Liver (tissue), 9 donors: ENCODE measurements around the gene PAX5. TPM values are rescaled to one million over a fixed set of nuclear protein-coding genes. Genes with fewer than 3 reads are reported as not detected.

Experiments
- DNase-seq: peaks from one replicate; pipeline ENCODE4 v3.0.0-alpha.2; 2017; ENCODE audit warnings: low spot score
- H3K27ac ChIP-seq, 2 donors: one replicate each; pipeline ENCODE4 v1.7.0; 2013; ENCODE audit warnings: inconsistent platforms in 2 of 2, low read length in 2 of 2, control low read depth in 1 of 2, low read depth in 1 of 2, mild to moderate bottlenecking in 1 of 2
- H3K27me3 ChIP-seq, 4 donors: one replicate each; pipeline versions ENCODE4 v1.6.1 to v1.7.0; 2013; ENCODE audit warnings: low read length in 3 of 4, inconsistent platforms in 1 of 4, mild to moderate bottlenecking in 1 of 4, moderate library complexity in 1 of 4; ENCODE audit not compliant: control insufficient read depth in 4 of 4, insufficient read depth in 4 of 4
- H3K36me3 ChIP-seq, 4 donors: one replicate each; pipeline versions ENCODE4 v1.6.1 to v1.7.0; 2013; ENCODE audit warnings: low read length in 3 of 4, mild to moderate bottlenecking in 3 of 4, low read depth in 1 of 4, moderate library complexity in 1 of 4; ENCODE audit not compliant: control insufficient read depth in 4 of 4, insufficient read depth in 3 of 4
- H3K4me1 ChIP-seq, 4 donors: one replicate each; pipeline versions ENCODE4 v1.6.1 to v1.7.0; 2013; ENCODE audit warnings: low read length in 3 of 4, mild to moderate bottlenecking in 3 of 4, moderate library complexity in 1 of 4; ENCODE audit not compliant: control insufficient read depth in 4 of 4, insufficient read depth in 4 of 4
- H3K4me3 ChIP-seq, 3 donors: one replicate each; pipeline versions ENCODE4 v1.6.1 to v1.7.0; 2013; ENCODE audit warnings: low read length in 3 of 3, control low read depth in 1 of 3, low read depth in 1 of 3, mild to moderate bottlenecking in 1 of 3
- H3K9ac ChIP-seq, 2 donors: one replicate each; pipeline ENCODE4 v1.7.0; 2013; ENCODE audit warnings: low read length in 2 of 2, mild to moderate bottlenecking in 2 of 2, moderate library complexity in 2 of 2, control low read depth in 1 of 2, low read depth in 1 of 2
- H3K9me3 ChIP-seq, 4 donors: one replicate each; pipeline versions ENCODE4 v1.6.1 to v1.7.0; 2013; ENCODE audit warnings: low read length in 3 of 4; ENCODE audit not compliant: control insufficient read depth in 4 of 4
- ATF3 ChIP-seq: IDR thresholded peaks from 2 replicates; pipeline ENCODE4 v1.6.1; 2016; ENCODE audit warnings: antibody characterized with exemption
- CTCF ChIP-seq: fragments of 150-350 bp; IDR thresholded peaks from 2 replicates; pipeline ENCODE4 v1.5.1; 2017; ENCODE audit warnings: improper control_type of control experiment, low read depth, low read length; ENCODE audit not compliant: missing input control
- EGR1 ChIP-seq, 2 donors: IDR thresholded peaks; 2 replicates each; pipeline ENCODE4 v1.6.1; 2016 to 2018; ENCODE audit warnings: antibody characterized with exemption in 2 of 2, low read depth in 2 of 2
- FOXA1 ChIP-seq: IDR thresholded peaks from 2 replicates; pipeline ENCODE4 v1.6.1; 2016; ENCODE audit warnings: antibody characterized with exemption
- FOXA2 ChIP-seq: IDR thresholded peaks from 2 replicates; pipeline ENCODE4 v1.6.1; 2016; ENCODE audit warnings: antibody characterized with exemption
- GABPA ChIP-seq, 2 donors: IDR thresholded peaks in 1 of 2; conservative IDR thresholded peaks in 1 of 2; 2 replicates each; pipeline ENCODE4 v1.6.1; 2016; ENCODE audit warnings: antibody characterized with exemption in 2 of 2, mild to moderate bottlenecking in 1 of 2, moderate library complexity in 1 of 2
- HNF4A ChIP-seq, 2 donors: conservative IDR thresholded peaks; 2 replicates each; pipeline ENCODE4 v1.6.1; 2016; ENCODE audit warnings: antibody characterized with exemption in 2 of 2, mild to moderate bottlenecking in 2 of 2
- HNF4G ChIP-seq: IDR thresholded peaks from 2 replicates; pipeline ENCODE4 v1.6.1; 2016; ENCODE audit warnings: antibody characterized with exemption
- JUND ChIP-seq, 2 donors: IDR thresholded peaks; 2 replicates each; pipeline ENCODE4 v1.6.1; 2016; ENCODE audit warnings: antibody characterized with exemption in 2 of 2
- MAX ChIP-seq: IDR thresholded peaks from 2 replicates; pipeline ENCODE4 v1.6.1; 2016; ENCODE audit warnings: antibody characterized with exemption
- NR2F2 ChIP-seq: IDR thresholded peaks from 2 replicates; pipeline ENCODE4 v1.6.1; 2016; ENCODE audit warnings: antibody characterized with exemption
- RAD21 ChIP-seq, 2 donors: IDR thresholded peaks; 2 replicates each; pipeline ENCODE4 v1.6.1; 2016; ENCODE audit warnings: antibody characterized with exemption in 2 of 2, mild to moderate bottlenecking in 2 of 2
- REST ChIP-seq: IDR thresholded peaks from 2 replicates; pipeline ENCODE4 v1.6.1; 2016; ENCODE audit warnings: antibody characterized with exemption, mild to moderate bottlenecking
- RXRA ChIP-seq, 2 donors: IDR thresholded peaks; 2 replicates each; pipeline ENCODE4 v1.6.1; 2017 to 2018; ENCODE audit warnings: antibody characterized with exemption in 2 of 2, mild to moderate bottlenecking in 1 of 2
- SP1 ChIP-seq: IDR thresholded peaks from 2 replicates; pipeline ENCODE4 v1.6.1; 2018; ENCODE audit warnings: antibody characterized with exemption, mild to moderate bottlenecking
- TAF1 ChIP-seq: conservative IDR thresholded peaks from 2 replicates; pipeline ENCODE4 v1.6.1; 2016; ENCODE audit warnings: antibody characterized with exemption, mild to moderate bottlenecking
- YY1 ChIP-seq: IDR thresholded peaks from 2 replicates; pipeline ENCODE4 v1.6.1; 2016; ENCODE audit warnings: antibody characterized with exemption, mild to moderate bottlenecking
- ZBTB33 ChIP-seq: IDR thresholded peaks from 2 replicates; pipeline ENCODE4 v1.6.1; 2016; ENCODE audit warnings: antibody characterized with exemption
- WGBS: extraction: QIAGEN DNeasy Blood & Tissue Kit; methylation state at CpG from one replicate; pipeline ENCODE4 v1.1.7; 2013; 5-methylcytosine and 5-hydroxymethylcytosine counted together
- polyA plus RNA-seq, 2 donors: library from polyadenylated mRNA; stranded (reverse) in 1 of 2; unstranded in 1 of 2; fragments of 200-250 nt in 1 of 2; fragments of >200 nt in 1 of 2; fragmentation: Nextera tagmentation in 1 of 2; extraction: Ambion mirVana in 1 of 2; gene quantifications; one replicate each; pipeline versions ENCODE4 v1.2.1 to v1.2.3, GENCODE V29; 2013 to 2015
- total RNA-seq, 2 donors: library from RNA; depleted of rRNA; stranded (reverse); fragments of >200 nt; gene quantifications; one replicate each; pipeline ENCODE4 v1.2.3, GENCODE V29; 2014
- donor health status: healthy.
- donor health status: healthy.
- donor health status: healthy.
- donor health status: healthy.
- donor health status: healthy.

The PAX5 gene
- total and polyA plus RNA-seq, 4 donors: 0.05 to 2.7 (median 0.11) TPM

- DNase-seq: no peak
- no peaks in the 10 kb centered on the region for H3K36me3 ChIP-seq
- H3K27me3 ChIP-seq: peaks cover 0 to 21% (median 6%) of the 10 kb centered on the region in 4 donors
- no peak for TF ChIP-seq ZBTB33
- TF ChIP-seq TAF1: no peak
- no peak for TF ChIP-seq RAD21 (IDR thresholded peaks at IDR 0.05)
- TF ChIP-seq MAX: no peak
- TF ChIP-seq RXRA (IDR thresholded peaks at IDR 0.05): no peak
- TF ChIP-seq CTCF: no peak
- no peak for TF ChIP-seq GABPA (IDR thresholded peaks at IDR 0.05 in 1 of 2, conservative IDR thresholded peaks at IDR 0.05 in 1 of 2)
- no peak for TF ChIP-seq FOXA2
- no peak for TF ChIP-seq ATF3
- no peaks in the 10 kb centered on the region for H3K9me3 ChIP-seq
- 63% methylated on average over 8 of the region's 8 CpGs for WGBS
- H3K4me3 ChIP-seq: no peak overlapping the region
- no peak overlapping the region for H3K27ac ChIP-seq
- H3K4me1 ChIP-seq: peaks cover 0 to 3% (median under 1%) of the 10 kb centered on the region in 4 donors
- no peak overlapping the region for H3K9ac ChIP-seq
Measured at GRCh38 chr9:36999728-37000333, 34.2 kb downstream of the PAX5 start.

- no peak overlapping the region for H3K9ac ChIP-seq
- H3K27ac ChIP-seq: no peak overlapping the region
- no peak overlapping the region for H3K4me3 ChIP-seq
- WGBS: 83% methylated on average over 12 of the region's 12 CpGs
- no peaks in the 10 kb centered on the region for H3K9me3 ChIP-seq
- H3K36me3 ChIP-seq: no peaks in the 10 kb centered on the region
- TF ChIP-seq GABPA (IDR thresholded peaks at IDR 0.05 in 1 of 2, conservative IDR thresholded peaks at IDR 0.05 in 1 of 2): no peak
- no peak for TF ChIP-seq ZBTB33
- TF ChIP-seq HNF4A (conservative IDR thresholded peaks at IDR 0.05): no peak
- TF ChIP-seq RXRA (IDR thresholded peaks at IDR 0.05): no peak
- TF ChIP-seq JUND (IDR thresholded peaks at IDR 0.05): no peak
- TF ChIP-seq EGR1 (IDR thresholded peaks at IDR 0.05; ENCODE audit: low read depth in 2 of 2): no peak
- TF ChIP-seq SP1: no peak
- no peak for TF ChIP-seq ATF3
- no peak for TF ChIP-seq TAF1
- TF ChIP-seq RAD21 (IDR thresholded peaks at IDR 0.05): no peak
- no peak for TF ChIP-seq FOXA2
- no peak for TF ChIP-seq MAX
- TF ChIP-seq NR2F2: no peak
- TF ChIP-seq FOXA1: no peak
- no peak for TF ChIP-seq REST
- TF ChIP-seq YY1: no peak
- no peak for TF ChIP-seq HNF4G
- TF ChIP-seq CTCF: no peak
- H3K4me1 ChIP-seq: peaks cover 0 to 1% (median 0%) of the 10 kb centered on the region in 4 donors
- H3K27me3 ChIP-seq: peaks cover 0 to 8% (median 3%) of the 10 kb centered on the region in 4 donors
- DNase-seq: no peak
Measured at GRCh38 chr9:36997414-36997813, 36.7 kb downstream of the PAX5 start.
